DLD1 (cell line): ENCODE results near the gene REPIN1.

Source experiments
- in situ Hi-C: cut with HindIII; loops from 2 replicates; pipeline ENCODE4 v1.10.0; 2017; ENCODE audit warnings: low sequenced_read_pairs

Gene REPIN1

GRCh38 chr7:150359622-150360362 is 8.8 kb upstream of the REPIN1 start:
- in situ Hi-C loops: no loop called here

DNA sequence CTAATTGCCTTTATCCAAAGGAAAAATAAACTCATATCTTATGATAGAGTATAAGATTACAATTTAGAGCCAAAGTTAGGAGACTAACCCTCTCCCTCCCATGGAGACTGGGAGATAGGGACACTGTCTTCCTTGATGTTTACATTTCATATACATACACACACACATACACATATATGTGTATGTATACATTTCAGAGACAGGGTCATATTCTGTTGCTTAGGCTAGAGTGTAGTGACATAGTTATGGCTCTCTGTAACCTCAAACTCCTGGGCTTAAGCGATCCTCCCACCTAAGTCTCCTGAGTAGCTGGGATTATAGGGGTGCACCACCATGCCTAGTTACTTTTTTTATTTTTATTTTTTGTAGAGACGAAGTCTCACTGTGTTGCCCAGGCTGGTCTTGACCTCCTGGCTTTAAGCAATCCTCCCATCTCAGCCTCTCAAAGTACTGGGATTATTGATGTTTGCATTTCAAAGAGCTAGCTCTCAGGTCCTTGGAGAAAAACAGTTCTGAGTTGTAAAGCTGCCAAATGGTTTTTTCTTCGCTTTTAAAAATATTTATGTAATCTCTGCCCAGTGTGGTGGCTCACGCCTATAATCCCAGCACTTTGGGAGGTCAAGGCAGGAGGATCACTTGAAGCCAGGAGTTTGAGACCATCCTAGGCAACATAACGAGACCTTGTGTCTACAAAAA is 8.1 kb upstream of the REPIN1 start:
- in situ Hi-C loops: no loop called here

GRCh38 chr7:150361402-150361801 is 7.2 kb upstream of the REPIN1 start:
- in situ Hi-C loops: no loop called here

- in situ Hi-C loops: no loop called here
Measured at GRCh38 chr7:150361807-150362621, 6.6 kb upstream of the REPIN1 start.

DNA sequence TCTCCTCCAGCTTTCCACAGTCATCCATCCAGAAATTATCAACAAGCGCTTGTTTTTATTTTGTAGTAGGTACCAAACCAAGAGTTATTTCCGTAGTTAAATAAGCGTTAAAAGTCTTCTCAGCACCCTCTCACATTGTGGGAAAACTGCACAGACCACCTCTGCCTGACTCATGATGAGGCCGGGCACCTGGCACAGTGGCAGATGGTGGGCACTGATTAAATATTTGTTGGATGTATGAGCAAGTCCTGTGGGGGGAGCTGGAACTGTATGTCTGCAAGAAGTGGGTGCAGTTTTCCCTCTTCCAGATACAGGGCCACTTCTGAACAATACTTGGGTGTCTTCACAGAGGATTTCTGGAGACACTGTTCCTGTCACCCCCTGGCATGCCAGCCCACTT is 5.3 kb upstream of the REPIN1 start:
- in situ Hi-C loops: no loop called here

DNA sequence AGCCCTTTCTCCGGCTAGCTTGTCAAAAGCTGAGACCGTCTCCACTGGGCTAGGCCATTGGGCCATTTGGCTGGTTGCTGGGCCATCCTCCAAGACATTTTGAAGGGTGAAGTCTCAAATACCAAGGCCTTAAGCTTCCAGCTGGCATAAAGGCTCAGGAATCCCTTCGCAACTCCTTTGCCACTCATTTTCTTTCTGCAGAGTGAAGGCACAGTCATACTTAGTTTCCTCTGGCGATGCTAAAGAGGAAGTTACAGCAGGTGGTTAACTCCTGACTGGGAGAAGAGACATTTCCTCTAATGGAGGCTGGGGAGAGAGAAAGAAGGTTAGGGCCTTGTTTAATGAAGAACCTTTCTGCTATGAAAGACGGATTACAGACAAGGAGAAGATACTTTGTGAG is 4.8 kb upstream of the REPIN1 start:
- in situ Hi-C loops: no loop called here

GRCh38 chr7:150365194-150365593 is 3.4 kb upstream of the REPIN1 start:
- in situ Hi-C loops: no loop called here

DNA sequence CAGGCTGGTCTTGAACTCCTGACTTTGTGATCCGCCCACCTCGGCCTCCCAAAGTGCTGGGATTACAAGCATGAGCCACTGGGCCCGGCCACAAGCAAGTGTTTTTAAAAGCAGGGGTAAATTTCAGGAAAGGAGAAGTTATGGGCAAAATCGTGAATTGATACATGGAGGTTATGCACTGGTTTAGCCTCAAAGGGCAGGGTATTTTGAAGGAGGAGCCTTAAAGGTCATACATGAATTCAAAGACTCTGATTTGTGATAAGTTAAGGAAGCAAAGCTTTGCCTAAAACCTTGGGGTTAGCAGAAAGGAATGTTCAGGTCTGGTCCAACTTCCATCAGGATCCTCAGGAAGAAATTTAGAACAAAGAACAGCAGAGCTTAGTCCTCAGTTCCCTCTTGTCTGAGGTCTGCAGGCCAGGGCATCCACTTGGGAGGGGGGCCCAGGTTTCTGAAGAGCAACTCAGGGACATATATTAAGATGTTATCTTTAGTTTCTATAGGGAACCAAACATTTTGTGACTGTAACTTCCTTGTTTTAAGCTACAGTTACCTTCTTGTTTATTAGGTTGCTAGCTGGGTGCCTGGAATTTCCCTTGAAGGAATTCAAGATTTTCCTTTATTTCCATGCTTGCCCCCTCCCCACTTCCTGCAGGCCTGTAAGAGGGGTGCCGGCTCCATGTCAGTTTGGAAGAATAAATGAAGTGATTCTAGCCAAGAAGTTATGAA is 2.8 kb upstream of the REPIN1 start:
- in situ Hi-C loops: no loop called here

DNA sequence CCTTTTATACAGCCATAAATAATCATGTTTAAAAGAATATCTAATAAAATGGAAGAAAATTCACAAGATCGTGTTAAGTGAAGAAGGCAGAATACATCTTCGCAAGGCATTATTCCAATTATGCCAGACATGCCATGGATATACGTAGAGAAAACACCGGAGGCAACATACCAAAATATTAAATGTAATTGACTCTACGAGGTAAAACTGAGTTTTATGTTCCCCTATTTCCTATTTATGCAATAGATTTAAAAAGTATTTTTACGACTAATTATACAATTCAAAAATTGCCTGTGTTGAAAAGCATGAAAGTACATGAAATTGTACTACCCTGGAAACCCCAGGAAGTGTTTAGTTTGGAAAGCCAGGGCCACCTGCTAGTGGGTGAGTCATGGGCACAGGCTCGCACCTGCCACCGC is 936 bp upstream of the REPIN1 start:
- in situ Hi-C loops: no loop called here

DNA sequence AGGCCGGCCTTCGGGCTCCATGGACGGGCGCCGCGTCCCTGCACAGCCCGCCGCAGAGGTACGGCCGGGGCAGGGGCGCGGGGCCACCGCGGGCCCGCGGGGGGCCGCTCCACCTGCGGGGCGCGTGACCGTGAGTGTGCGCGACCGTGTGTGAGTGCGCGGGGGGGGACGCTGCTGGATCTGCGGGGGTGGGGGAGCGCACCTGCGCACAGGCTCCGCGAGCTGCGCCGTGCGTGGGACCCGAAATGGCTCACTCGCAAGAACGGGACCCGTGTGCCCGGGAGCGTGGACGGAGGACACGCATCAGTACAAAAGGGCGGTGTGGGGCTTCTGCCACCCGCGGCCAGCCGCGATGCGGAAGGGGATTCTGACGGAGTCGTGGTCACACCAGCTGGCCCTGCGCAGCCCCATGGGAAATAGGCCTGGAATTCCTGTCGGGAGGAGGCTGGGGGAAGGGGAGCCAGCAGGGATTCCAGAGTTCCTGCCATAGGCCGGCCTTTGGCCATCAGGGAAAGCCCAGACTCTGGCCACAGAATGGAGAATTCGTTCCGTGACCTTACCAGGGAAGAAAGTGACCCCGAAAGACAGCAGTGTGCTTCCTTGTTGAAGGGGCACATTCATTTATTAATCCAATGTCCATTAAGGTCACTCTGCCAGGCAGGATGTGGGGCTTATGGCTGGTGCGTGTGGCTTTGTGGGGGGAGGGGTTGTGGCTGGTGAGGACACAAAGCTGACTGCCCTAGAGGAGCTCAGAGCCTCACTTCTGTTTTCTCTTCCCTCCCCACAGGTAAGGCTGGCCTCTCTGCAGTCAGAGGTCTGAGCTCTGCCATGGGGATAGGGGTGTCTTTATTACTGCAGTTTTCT is 494 bp downstream of the REPIN1 start:
- in situ Hi-C loops: no loop called here

- in situ Hi-C loops: no loop called here
Measured at GRCh38 chr7:150369748-150370501, 1.3 kb downstream of the REPIN1 start.

GRCh38 chr7:150370612-150371071 is 2.0 kb downstream of the REPIN1 start:
- in situ Hi-C loops: no loop called here

- in situ Hi-C loops: no loop called here
Measured at GRCh38 chr7:150371131-150371995, 2.7 kb downstream of the REPIN1 start.

DNA sequence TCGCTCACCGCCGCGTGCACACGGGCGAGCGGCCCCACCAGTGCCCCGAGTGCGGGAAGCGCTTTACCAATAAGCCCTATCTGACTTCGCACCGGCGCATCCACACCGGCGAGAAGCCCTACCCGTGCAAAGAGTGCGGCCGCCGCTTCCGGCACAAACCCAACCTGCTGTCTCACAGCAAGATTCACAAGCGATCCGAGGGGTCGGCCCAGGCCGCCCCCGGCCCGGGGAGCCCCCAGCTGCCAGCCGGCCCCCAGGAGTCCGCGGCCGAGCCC is 3.3 kb downstream of the REPIN1 start:
- in situ Hi-C loops: no loop called here

GRCh38 chr7:150372271-150373048 is 3.8 kb downstream of the REPIN1 start:
- in situ Hi-C loops: no loop called here

- in situ Hi-C loops: no loop called here
Measured at GRCh38 chr7:150373049-150373801, 4.6 kb downstream of the REPIN1 start.

- in situ Hi-C loops: no loop called here
Measured at GRCh38 chr7:150374026-150374425, 5.4 kb downstream of the REPIN1 start.
